LNCAP (cell line): ENCODE results near the gene HNRNPA0.

Experiments
- TF ChIP-seq, protein P1 (sequence below): fragments of 450-650 bp; IDR thresholded peaks from 2 replicates; pipeline ENCODE4 v1.5.1; 2017; ENCODE audit warnings: mild to moderate bottlenecking

HNRNPA0 gene

DNA sequence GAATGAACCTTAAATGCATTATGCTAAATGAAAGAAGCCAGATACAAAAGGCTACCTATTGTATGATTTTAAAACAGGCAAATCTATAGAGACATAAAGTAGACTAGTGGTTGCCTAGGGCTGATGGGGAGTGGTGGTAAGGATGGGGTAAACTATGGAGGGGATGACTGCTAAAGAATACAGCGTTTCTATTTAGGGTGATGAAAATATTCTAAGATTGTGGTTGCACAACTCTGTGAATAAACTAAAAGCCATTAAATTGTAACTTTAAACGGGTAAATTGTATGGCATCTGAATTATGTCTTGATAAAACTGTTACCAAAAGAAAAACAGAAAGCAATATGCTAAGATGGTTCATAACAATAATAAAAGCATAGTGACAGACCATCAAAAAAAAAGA is 39.7 kb downstream of the HNRNPA0 start:
- TF ChIP-seq, protein P1, sequence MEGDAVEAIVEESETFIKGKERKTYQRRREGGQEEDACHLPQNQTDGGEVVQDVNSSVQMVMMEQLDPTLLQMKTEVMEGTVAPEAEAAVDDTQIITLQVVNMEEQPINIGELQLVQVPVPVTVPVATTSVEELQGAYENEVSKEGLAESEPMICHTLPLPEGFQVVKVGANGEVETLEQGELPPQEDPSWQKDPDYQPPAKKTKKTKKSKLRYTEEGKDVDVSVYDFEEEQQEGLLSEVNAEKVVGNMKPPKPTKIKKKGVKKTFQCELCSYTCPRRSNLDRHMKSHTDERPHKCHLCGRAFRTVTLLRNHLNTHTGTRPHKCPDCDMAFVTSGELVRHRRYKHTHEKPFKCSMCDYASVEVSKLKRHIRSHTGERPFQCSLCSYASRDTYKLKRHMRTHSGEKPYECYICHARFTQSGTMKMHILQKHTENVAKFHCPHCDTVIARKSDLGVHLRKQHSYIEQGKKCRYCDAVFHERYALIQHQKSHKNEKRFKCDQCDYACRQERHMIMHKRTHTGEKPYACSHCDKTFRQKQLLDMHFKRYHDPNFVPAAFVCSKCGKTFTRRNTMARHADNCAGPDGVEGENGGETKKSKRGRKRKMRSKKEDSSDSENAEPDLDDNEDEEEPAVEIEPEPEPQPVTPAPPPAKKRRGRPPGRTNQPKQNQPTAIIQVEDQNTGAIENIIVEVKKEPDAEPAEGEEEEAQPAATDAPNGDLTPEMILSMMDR: no peak

DNA sequence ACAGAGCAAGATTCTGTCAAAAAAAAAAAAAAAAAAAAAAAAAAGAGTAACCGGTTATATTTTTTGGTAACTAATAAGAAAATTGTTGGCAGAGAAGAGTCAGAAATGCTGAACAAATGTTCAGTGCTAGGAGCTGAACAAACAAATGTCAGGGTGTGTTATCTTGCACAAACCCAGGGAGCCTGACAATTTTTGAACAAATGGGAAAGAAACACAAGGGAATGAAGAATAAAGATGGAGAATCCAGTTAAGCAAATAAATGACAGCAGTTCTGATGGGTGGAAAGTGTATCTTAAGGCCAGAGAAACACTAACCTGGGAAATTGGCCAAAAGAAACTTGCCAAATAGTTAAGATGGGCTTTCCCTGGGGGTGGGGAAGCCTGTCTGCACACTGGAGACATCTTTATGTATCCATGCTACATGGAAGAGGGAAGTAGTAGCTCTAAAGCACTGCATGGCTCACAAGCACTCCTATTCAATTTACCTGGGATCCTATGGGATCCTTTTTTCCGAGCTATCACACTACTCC is 42.0 kb downstream of the HNRNPA0 start:
- TF ChIP-seq, protein P1: no peak

- TF ChIP-seq, protein P1: no peak
Observed at GRCh38 chr5:137710086-137710485, 44.1 kb downstream of the HNRNPA0 start.

GRCh38 chr5:137708796-137709559 is 45.2 kb downstream of the HNRNPA0 start:
- TF ChIP-seq, protein P1: no peak

- TF ChIP-seq, protein P1: no peak
Observed at GRCh38 chr5:137708062-137708461, 46.1 kb downstream of the HNRNPA0 start.

DNA sequence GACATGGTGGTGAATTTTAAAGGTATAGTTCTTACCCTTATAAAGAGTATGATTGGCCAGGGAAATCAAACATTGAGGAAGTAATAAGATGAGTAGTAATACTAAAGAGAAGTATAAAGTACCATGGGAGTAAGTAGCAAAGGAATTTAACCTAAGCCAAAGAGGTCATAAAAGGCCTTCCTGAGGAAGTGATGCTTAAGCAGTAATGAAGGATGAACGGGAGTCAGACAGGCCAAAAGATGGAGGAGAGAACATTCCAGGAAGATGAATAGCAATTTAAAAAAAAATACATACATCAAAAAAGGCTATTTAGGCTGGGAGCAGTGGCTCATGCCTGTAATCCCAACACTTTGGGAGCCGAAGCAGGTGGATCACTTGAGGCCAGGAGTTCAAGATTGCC is 47.3 kb downstream of the HNRNPA0 start:
- TF ChIP-seq, protein P1: no peak

GRCh38 chr5:137705106-137705505 is 49.1 kb downstream of the HNRNPA0 start:
- TF ChIP-seq, protein P1: no peak
